ENCODE measurements around the gene ADGRG3. TPM values are rescaled to one million over a fixed set of nuclear protein-coding genes. Genes with fewer than 3 reads are reported as not detected.

ADGRG3 gene
- total and polyA plus RNA-seq, 9 of the 15 experiments (the other 6 are each of a cell fraction or from before 2014, with no cell fraction given): 0.09 to 0.52 (median 0.14) TPM; not detected in 3

DNA sequence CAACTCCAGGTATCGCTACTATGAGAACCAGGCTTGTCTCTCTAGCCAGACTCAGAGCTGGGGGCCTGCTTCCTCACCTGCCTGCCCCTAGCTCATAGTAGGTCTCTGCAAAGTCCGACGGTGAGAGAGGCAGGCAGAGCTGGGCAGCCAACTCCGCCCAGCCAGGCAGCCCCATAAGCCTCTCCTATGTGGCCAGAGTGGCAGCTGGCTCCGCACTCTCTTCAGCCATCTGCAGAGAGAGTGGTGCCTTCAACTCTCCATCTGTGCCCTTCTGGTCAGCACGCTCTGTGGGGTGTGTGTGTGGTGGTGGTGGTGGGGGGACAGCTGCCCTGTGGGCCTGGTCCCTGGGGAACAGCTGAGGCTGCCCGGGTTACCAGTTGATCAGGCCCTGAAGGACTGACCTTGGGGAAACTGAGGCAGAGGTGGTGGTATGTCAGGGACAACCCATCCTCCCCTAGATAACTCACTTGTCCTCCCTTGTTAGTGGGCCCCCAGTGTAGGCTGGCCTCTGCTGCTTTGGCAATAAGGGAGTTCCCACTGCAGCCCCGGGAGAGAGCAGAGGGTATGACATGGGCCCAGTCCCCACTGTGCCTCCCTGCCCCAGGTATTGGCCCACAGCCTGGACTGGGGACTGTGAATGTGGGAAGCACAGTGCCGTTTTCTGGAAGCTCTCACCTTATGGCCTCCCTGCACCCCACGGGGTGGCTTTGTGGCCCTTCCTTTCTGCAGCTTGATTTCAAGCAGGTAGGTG is 41.5 kb upstream of the ADGRG3 start:
- Histone ChIP-seq H3K36me3 (ENCODE audit: control insufficient read depth, insufficient read depth, low read length) (no peaks in the 10 kb centered on the region), H2AFZ (ENCODE audit: low read depth, low read length) (no peak overlapping the region), H3K27ac (ENCODE audit: extremely low read depth, low read depth, low read length) (no peak overlapping the region), H3K27me3 (ENCODE audit: control insufficient read depth in 2 of 2, insufficient read depth in 2 of 2, low read length in 2 of 2) (peaks cover 0 to 70% of the 10 kb centered on the region in 2 experiments; a peak in 2 of 5 replicates), H3K4me2 (ENCODE audit: insufficient read depth, low read length) (no peak overlapping the region), H3K4me1 (replicated peaks in 1 of 2; ENCODE audit: control insufficient read depth in 2 of 2, insufficient read depth in 2 of 2, low read length in 2 of 2) (peaks cover 10 to 45% of the 10 kb centered on the region in 2 experiments; a peak in 4 of 5 replicates), H3K79me2 (ENCODE audit: control insufficient read depth, insufficient read depth, low read length) (no peaks in the 10 kb centered on the region), H3K9me1 (ENCODE audit: control insufficient read depth, insufficient read depth, low read length) (no peaks in the 10 kb centered on the region), H3K4me3 (no peak overlapping the region), H3K9ac (ENCODE audit: insufficient read depth in 1 of 2, low read depth in 2 of 2, low read length in 2 of 2) (no peak overlapping the region), H3K9me3 (replicated peaks; ENCODE audit: control insufficient read depth, insufficient read depth, low read depth, low read length) (no peaks in the 10 kb centered on the region), H4K20me1 (replicated peaks; ENCODE audit: control insufficient read depth, insufficient read depth, low read length) (no peaks in the 10 kb centered on the region)
- ATAC-seq (no peak), DNase-seq (ENCODE audit: extremely low read depth in 1 of 4, low spot score in 3 of 4) (no peak), FAIRE-seq (no peak)
- POLR2A ChIA-PET: interaction anchor here (0.5 to 1.0 kb wide), 5 partner anchors 9 to 209 kb away, joined by 3 to 4 read pairs (median 3); no protein-coding TSS in a partner anchor
- no TSS peak for BruUV-seq (replicated peaks)
- 5% methylated on average over 9 of the region's 10 CpGs for WGBS (ENCODE audit: insufficient coverage, low coverage, missing lambda C conversion rate)
- CTCF ChIA-PET (ENCODE audit: low intra/inter-chr PET ratio): no interaction called here
- intact Hi-C loops (cut with micrococcal nuclease) (no loop called here), in situ Hi-C loops (cut with MboI) (no loop called here)
- no peak for TF ChIP-seq TCF3 (CRISPR knock-in tag; IDR thresholded peaks at IDR 0.05)
- 0 out of 2 replicates have a peak, but pooled peaks have one; percentile 58 for TF ChIP-seq ZKSCAN1 (IDR thresholded peaks at IDR 0.05; ENCODE audit: low read depth, low read length)
- TF ChIP-seq HDAC8 (tag; IDR thresholded peaks at IDR 0.05): no peak
- no peak for TF ChIP-seq TBP (optimal IDR thresholded peaks at IDR 0.05; ENCODE audit: low read depth, low read length)
- TF ChIP-seq ZNF766 (CRISPR knock-in tag; conservative IDR thresholded peaks at IDR 0.05): no peak
- peak; percentile 33; the same call in 1 of the 2 replicates for TF ChIP-seq ZNF263 (CRISPR knock-in tag; IDR thresholded peaks at IDR 0.05; ENCODE audit: borderline replicate concordance)
